CD4-positive, alpha-beta T cell treated with Interleukin-15 for 1 hour (primary cell): ENCODE measurements around the gene TNFSF13.

Source experiments
- DNase-seq: peaks from one replicate; pipeline ENCODE4 v3.0.0-alpha.2; 2020

Gene TNFSF13

DNA sequence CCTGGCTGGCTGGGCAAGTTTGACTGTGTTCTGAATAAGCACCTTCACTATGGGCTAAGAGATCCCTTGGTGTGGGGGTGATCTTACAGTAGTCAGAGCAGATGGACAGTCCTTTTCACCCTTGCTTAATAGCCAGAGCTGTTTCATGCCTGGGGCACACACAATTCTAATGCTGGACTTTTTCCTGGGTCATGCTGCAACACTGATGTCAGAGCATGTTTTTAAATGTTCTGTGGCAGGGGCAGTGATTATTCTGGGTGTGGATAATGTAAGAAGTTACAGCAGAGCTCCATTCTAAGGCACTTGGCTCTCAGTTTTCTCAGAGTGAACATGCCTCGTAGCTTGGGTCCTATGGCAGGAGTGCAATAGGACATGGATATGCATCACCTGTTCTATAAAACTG is 16.9 kb downstream of the TNFSF13 start:
- DNase-seq: no peak

DNA sequence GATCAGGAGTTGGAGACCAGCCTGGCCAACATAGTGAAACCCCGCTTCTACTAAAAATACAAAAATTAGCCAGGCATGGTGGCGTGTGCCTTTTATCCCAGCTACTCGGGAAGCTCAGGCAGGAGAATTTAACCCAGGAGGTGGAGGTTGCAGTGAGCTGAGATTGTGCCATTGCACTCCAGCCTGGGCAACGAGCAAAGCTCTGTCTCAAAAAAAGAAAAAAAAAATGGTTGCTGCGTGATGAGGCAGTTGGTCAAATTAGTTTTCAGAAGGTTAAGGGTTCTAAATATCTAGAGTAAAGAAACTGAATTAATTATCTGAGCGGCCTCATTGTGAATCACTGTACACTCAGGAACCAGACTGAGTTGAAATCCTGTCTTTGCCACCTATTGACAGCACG is 17.4 kb downstream of the TNFSF13 start:
- no peak for DNase-seq

GRCh38 chr17:7576432-7576937 is 17.9 kb downstream of the TNFSF13 start:
- DNase-seq: no peak

DNA sequence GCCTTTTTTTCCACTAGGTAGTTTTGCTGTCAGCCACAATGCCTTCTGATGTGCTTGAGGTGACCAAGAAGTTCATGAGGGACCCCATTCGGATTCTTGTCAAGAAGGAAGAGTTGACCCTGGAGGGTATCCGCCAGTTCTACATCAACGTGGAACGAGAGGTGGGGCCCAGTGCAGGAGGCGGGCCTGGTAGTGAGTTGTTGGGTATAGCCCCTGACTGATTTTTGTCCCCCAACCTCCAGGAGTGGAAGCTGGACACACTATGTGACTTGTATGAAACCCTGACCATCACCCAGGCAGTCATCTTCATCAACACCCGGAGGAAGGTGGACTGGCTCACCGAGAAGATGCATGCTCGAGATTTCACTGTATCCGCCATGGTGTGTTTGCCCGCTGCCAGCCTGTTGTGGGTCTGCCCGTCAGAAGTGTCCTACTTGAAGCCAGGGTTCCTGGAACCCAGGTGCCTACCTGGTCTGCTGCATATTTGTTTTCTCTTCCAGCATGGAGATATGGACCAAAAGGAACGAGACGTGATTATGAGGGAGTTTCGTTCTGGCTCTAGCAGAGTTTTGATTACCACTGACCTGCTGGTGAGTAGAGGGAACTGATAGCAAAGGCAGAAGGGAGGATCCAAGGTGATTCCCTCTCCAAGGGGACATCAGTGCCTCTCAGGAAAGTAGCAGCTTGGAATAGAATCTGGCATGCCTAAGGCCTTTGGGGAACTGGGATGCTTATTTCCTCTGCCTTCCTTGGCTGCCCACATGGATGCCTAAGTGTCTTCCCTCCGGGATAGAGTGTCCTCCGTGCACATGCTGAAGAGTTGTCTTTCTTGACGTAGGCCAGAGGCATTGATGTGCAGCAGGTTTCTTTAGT is 19.0 kb downstream of the TNFSF13 start:
- no peak for DNase-seq

GRCh38 chr17:7579001-7579833 is 20.7 kb downstream of the TNFSF13 start, which contains the start of gene CD68:
TSS of gene CD68 (plus strand) at chr17:7579638. CDS start at chr17:7579678, 40 bp downstream.
- DNase-seq: peak; percentile 88

DNA sequence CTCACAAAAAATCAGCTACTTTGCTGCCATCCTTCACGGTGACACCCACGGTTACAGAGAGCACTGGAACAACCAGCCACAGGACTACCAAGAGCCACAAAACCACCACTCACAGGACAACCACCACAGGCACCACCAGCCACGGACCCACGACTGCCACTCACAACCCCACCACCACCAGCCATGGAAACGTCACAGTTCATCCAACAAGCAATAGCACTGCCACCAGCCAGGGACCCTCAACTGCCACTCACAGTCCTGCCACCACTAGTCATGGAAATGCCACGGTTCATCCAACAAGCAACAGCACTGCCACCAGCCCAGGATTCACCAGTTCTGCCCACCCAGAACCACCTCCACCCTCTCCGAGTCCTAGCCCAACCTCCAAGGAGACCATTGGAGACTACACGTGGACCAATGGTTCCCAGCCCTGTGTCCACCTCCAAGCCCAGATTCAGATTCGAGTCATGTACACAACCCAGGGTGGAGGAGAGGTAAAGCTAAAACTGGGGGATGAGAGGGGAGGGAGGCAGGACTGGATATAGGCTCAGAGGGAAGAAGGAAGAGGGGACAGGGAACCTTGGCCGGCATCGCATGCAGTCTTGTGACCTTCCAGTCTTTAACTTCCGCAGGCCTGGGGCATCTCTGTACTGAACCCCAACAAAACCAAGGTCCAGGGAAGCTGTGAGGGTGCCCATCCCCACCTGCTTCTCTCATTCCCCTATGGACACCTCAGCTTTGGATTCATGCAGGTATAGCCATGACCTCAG is 21.5 kb downstream of the TNFSF13 start:
- DNase-seq: peak; percentile 39

- no peak for DNase-seq
These were observed 22.3 kb downstream of the TNFSF13 start for GRCh38 chr17:7580604-7581575.

DNA sequence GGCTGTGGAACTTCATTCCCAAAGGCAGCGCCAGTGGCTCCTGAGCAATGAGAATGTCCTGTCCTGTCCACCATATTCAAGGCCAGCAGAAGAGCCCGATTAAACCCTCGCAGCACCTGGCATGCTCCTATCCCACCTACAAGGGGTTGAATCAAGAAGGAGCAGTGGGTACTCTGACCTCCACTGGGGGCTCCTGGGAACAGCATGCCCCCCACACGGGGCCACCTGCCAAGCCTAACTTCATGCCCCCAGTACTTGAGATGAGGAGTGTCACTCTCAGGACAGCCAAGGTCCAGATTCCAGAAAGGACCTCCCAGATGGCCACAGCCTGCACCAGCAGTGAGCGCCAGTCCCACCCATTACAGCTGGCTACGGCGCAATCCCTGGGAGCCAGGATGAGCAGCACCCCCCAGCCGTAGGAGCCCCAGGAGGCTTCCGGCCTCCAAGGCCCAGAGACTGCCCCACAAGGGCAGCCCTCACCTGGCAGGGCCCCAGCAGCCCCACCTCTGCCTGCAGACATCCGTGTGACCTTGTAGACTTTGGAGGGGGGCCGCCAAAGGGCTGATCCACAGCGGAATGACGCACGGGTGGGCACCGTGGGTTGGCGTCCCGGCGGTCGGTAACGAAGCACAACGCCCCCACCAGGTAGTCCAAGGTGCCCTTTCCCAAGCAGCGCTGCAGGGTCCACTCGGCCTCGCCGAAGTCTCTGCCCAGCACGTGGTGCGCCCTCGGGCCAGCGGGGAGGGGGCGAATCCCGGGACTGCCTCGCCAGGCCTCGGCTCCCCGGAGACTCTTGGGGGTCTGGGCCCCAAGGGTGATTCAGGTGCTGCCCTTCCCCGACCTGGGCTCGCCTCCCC is 24.1 kb downstream of the TNFSF13 start:
- DNase-seq: no peak

- DNase-seq: peak; percentile 96
These were observed 24.9 kb downstream of the TNFSF13 start, which contains the start of gene MPDU1 for GRCh38 chr17:7583253-7584109. TSS of gene MPDU1 (plus strand) at chr17:7583852. CDS start at chr17:7583863, 11 bp downstream.

DNA sequence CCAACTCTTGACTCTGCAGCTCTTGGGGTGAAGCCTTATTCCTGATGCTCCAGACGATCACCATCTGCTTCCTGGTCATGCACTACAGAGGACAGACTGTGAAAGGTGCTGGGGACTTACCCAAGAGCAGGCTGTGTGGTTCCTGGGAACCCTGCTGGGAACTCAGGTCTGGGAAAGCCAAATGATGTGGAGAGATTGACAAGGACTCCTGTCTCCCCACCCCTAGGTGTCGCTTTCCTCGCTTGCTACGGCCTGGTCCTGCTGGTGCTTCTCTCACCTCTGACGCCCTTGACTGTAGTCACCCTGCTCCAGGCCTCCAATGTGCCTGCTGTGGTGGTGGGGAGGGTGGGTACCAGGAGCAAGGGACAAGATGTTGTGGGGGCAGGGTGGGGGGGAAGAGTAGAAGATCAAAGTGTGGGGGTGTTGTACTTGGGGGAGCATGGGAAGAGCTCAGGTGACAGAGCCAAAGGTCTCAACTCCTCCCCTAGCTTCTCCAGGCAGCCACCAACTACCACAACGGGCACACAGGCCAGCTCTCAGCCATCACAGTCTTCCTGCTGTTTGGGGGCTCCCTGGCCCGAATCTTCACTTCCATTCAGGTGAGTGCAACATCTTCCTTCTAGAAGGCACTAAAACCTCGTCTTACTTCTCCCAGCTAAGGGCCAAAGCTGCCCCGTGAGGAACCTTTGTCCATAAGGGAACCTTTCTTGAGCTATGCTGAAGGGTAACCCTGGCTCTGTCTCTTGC is 28.3 kb downstream of the TNFSF13 start:
- DNase-seq: no peak

GRCh38 chr17:7587420-7588151 is 29.0 kb downstream of the TNFSF13 start:
- peak; percentile 20 for DNase-seq

- DNase-seq: no peak
These were observed 30.1 kb downstream of the TNFSF13 start for GRCh38 chr17:7588553-7589203.

- DNase-seq: peak; percentile 77
These were observed 30.8 kb downstream of the TNFSF13 start for GRCh38 chr17:7589204-7589868.

DNA sequence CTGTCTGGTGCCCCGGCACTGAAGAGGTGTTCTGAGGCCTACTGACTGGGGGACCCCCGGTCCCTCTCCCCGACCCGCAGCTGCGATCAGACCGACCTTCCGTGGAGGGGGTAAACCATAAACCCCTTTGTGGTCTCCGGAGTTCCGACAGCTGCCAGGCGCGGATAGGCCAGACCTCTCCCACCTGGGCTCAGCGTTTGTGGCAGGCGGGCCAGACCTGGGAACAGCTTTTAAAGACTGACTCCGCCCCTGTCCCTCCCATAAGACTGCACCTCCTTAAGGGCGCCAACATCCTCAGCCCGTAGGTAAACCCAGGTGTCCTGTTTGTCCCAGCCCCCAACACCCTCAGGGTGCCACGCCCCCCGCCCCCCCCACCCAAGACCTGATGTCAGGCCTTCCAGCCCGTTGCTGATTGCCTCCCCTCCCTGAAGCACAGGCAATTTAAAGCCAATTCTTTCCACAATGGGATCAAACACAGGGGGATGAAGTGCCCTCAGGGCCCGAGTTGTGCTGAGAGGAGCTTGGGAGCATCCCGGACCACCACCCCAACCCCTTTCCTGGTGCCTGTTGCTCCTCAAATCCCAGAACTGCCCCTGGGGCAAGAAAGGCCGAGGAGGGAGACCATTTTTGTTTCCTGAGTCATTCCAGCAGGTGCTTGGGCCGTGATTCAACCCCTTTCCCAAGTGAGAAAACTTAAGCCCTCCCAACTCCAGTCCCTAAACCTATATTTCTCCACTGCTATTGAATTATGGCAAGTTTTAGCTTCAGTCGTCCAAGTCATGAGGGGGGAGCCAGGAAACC is 31.5 kb downstream of the TNFSF13 start, which contains the start of gene SOX15:
TSS of gene SOX15 (minus strand) at position 204 of the 801 bp plus-strand sequence. CDS start 418 bp downstream, outside the sequence.
- no peak for DNase-seq

- DNase-seq: no peak
These were observed 32.2 kb downstream of the TNFSF13 start for GRCh38 chr17:7590743-7591142.

GRCh38 chr17:7591596-7591995 is 33.0 kb downstream of the TNFSF13 start:
- no peak for DNase-seq
